SK-N-MC (cell line): ENCODE data around the gene TSPAN5.

Experiments used
- DNase-seq: peaks from one replicate; pipeline ENCODE4 v3.0.0-alpha.2; 2011; ENCODE audit warnings: low read depth, low spot score
- H3K27ac ChIP-seq: fragments of 200-600 bp; sonication (generic); 2 replicates; pipeline ENCODE4 v1.5.1; 2016; ENCODE audit warnings: mixed run types
- H3K36me3 ChIP-seq: fragments of 200-600 bp; sonication (generic); 2 replicates; pipeline ENCODE4 v1.6.1; 2017; ENCODE audit warnings: antibody characterized with exemption, low read length, mixed read lengths; ENCODE audit not compliant: insufficient read depth
- H3K4me3 ChIP-seq: fragments of 200-600 bp; sonication (generic); 2 replicates; pipeline ENCODE4 v1.5.1; 2016
- H3K9ac ChIP-seq: fragments of 200-600 bp; sonication (generic); 2 replicates; pipeline ENCODE4 v1.8.0; 2017; ENCODE audit warnings: mixed run types, mixed read lengths; ENCODE audit not compliant: insufficient read length
- H3K9me3 ChIP-seq: fragments of 200-600 bp; sonication (generic); 2 replicates; pipeline ENCODE4 v1.6.1; 2017; ENCODE audit warnings: low read depth, mild to moderate bottlenecking, antibody characterized with exemption, low read length, moderate library complexity, mixed read lengths
- EZH2 ChIP-seq: fragments of 200-600 bp; sonication (generic); IDR thresholded peaks from one replicate; pipeline ENCODE4 v1.6.1; 2017; ENCODE audit warnings: antibody characterized with exemption
- FOXP2 ChIP-seq: optimal IDR thresholded peaks from 2 replicates; pipeline ENCODE3; 2011; ENCODE audit warnings: mild to moderate bottlenecking, moderate library complexity; ENCODE audit not compliant: insufficient read depth; ENCODE audit errors: extremely low read length, control extremely low read depth
- POLR2AphosphoS5 ChIP-seq: IDR thresholded peaks from 2 replicates; pipeline ENCODE4 v1.6.1; 2012; ENCODE audit warnings: mild to moderate bottlenecking, low read depth, low read length, borderline replicate concordance

The TSPAN5 gene

GRCh38 chr4:98519268-98519977 lies 139.0 kb downstream of the TSPAN5 start:
- TF ChIP-seq POLR2AphosphoS5: no peak
- TF ChIP-seq FOXP2: no peak
- no peak for TF ChIP-seq EZH2
- Histone ChIP-seq H3K9me3 (no peaks in the 10 kb centered on the region), H3K36me3 (no peaks in the 10 kb centered on the region), H3K9ac (no peak overlapping the region), H3K27ac (no peak overlapping the region), H3K4me3 (no peak overlapping the region)
- DNase-seq: no peak

- Histone ChIP-seq H3K27ac (no peak overlapping the region), H3K9ac (no peak overlapping the region), H3K4me3 (no peak overlapping the region), H3K9me3 (no peaks in the 10 kb centered on the region), H3K36me3 (no peaks in the 10 kb centered on the region)
- TF ChIP-seq POLR2AphosphoS5: no peak
- TF ChIP-seq FOXP2: no peak
- TF ChIP-seq EZH2: no peak
- DNase-seq: no peak
Observed at GRCh38 chr4:98518559-98519267, 139.7 kb downstream of the TSPAN5 start.

GRCh38 chr4:98517218-98518021 lies 141.0 kb downstream of the TSPAN5 start:
- H3K27ac ChIP-seq: no peak overlapping the region
- TF ChIP-seq EZH2 (no peak), POLR2AphosphoS5 (no peak), FOXP2 (no peak)
- no peaks in the 10 kb centered on the region for H3K36me3 ChIP-seq
- no peak overlapping the region for H3K4me3 ChIP-seq
- H3K9ac ChIP-seq: no peak overlapping the region
- no peaks in the 10 kb centered on the region for H3K9me3 ChIP-seq
- no peak for DNase-seq

- H3K4me3 ChIP-seq: no peak overlapping the region
- H3K36me3 ChIP-seq: no peaks in the 10 kb centered on the region
- no peaks in the 10 kb centered on the region for H3K9me3 ChIP-seq
- no peak overlapping the region for H3K27ac ChIP-seq
- H3K9ac ChIP-seq: no peak overlapping the region
- no peak for TF ChIP-seq POLR2AphosphoS5
- TF ChIP-seq FOXP2: no peak
- TF ChIP-seq EZH2: no peak
- DNase-seq: no peak
Observed at GRCh38 chr4:98516441-98517217, 141.8 kb downstream of the TSPAN5 start.

GRCh38 chr4:98516042-98516440 lies 142.4 kb downstream of the TSPAN5 start:
- H3K4me3 ChIP-seq: no peak overlapping the region
- no peak for TF ChIP-seq FOXP2
- no peak for TF ChIP-seq POLR2AphosphoS5
- no peak for TF ChIP-seq EZH2
- no peaks in the 10 kb centered on the region for H3K9me3 ChIP-seq
- H3K9ac ChIP-seq: no peak overlapping the region
- no peaks in the 10 kb centered on the region for H3K36me3 ChIP-seq
- no peak overlapping the region for H3K27ac ChIP-seq
- no peak for DNase-seq

GRCh38 chr4:98515470-98515809 lies 143.0 kb downstream of the TSPAN5 start:
- Histone ChIP-seq H3K4me3 (no peak overlapping the region), H3K36me3 (no peaks in the 10 kb centered on the region), H3K27ac (no peak overlapping the region), H3K9ac (no peak overlapping the region), H3K9me3 (no peaks in the 10 kb centered on the region)
- TF ChIP-seq FOXP2 (no peak), EZH2 (no peak), POLR2AphosphoS5 (no peak)
- no peak for DNase-seq

- H3K27ac ChIP-seq: no peak overlapping the region
Observed at GRCh38 chr4:98514741-98515469, 143.5 kb downstream of the TSPAN5 start.

GRCh38 chr4:98512918-98513317 lies 145.5 kb downstream of the TSPAN5 start:
- H3K4me3 ChIP-seq: no peak overlapping the region
- TF ChIP-seq FOXP2 (no peak), EZH2 (no peak), POLR2AphosphoS5 (no peak)
- no peaks in the 10 kb centered on the region for H3K9me3 ChIP-seq

More at GRCh38 chr4:98514741-98515469, 143.5 kb downstream of the TSPAN5 start:
- Histone ChIP-seq H3K4me3 (no peak overlapping the region), H3K9ac (no peak overlapping the region), H3K36me3 (no peaks in the 10 kb centered on the region), H3K9me3 (no peaks in the 10 kb centered on the region)
- DNase-seq: no peak
- no peak for TF ChIP-seq POLR2AphosphoS5
- no peak for TF ChIP-seq FOXP2
- no peak for TF ChIP-seq EZH2

More at GRCh38 chr4:98512918-98513317, 145.5 kb downstream of the TSPAN5 start:
- Histone ChIP-seq H3K27ac (no peak overlapping the region), H3K9ac (no peak overlapping the region), H3K36me3 (no peaks in the 10 kb centered on the region)
- no peak for DNase-seq
